GM18502 (cell line): ENCODE measurements around the gene MAB21L4.

Experiments
- ATAC-seq: cut with Tn5 transposase; IDR thresholded peaks from one replicate; pipeline ENCODE4 v1.9.1; 2021; ENCODE audit warnings: mild to moderate bottlenecking; ENCODE audit not compliant: unreplicated experiment, poor library complexity

Gene MAB21L4

GRCh38 chr2:240895656-240896388, at the start of gene MAB21L4:
MAB21L4 (minus strand) TSS chr2:240896156; CDS start chr2:240895997, 159 bp downstream.
- ATAC-seq: no peak

- no peak for ATAC-seq
Observed at GRCh38 chr2:240936106-240936505, 40.1 kb upstream of the MAB21L4 start.

GRCh38 chr2:240935103-240935876, 39.3 kb upstream of the MAB21L4 start:
- ATAC-seq: no peak

- ATAC-seq: no peak
Observed at GRCh38 chr2:240934701-240935102, 38.7 kb upstream of the MAB21L4 start.

- ATAC-seq: no peak
Observed at GRCh38 chr2:240933966-240934700, 38.2 kb upstream of the MAB21L4 start.

- ATAC-seq: no peak
Observed at GRCh38 chr2:240933048-240933965, 37.4 kb upstream of the MAB21L4 start.

- no peak for ATAC-seq
Observed at GRCh38 chr2:240932724-240933047, 36.7 kb upstream of the MAB21L4 start.

- no peak for ATAC-seq
Observed at GRCh38 chr2:240932001-240932723, 36.2 kb upstream of the MAB21L4 start.

- no peak for ATAC-seq
Observed at GRCh38 chr2:240931319-240931949, 35.5 kb upstream of the MAB21L4 start.

GRCh38 chr2:240930631-240931318, 34.8 kb upstream of the MAB21L4 start:
- no peak for ATAC-seq

- ATAC-seq: no peak
Observed at GRCh38 chr2:240930096-240930630, 34.2 kb upstream of the MAB21L4 start.

GRCh38 chr2:240929364-240930095, 33.6 kb upstream of the MAB21L4 start:
- ATAC-seq: no peak

GRCh38 chr2:240928476-240929363, 32.8 kb upstream of the MAB21L4 start:
- ATAC-seq: no peak

- ATAC-seq: no peak
Observed at GRCh38 chr2:240927390-240927781, 31.4 kb upstream of the MAB21L4 start.

- ATAC-seq: no peak
Observed at GRCh38 chr2:240926516-240927389, 30.8 kb upstream of the MAB21L4 start.
